ENCODE results near the gene ITSN2.

The ITSN2 gene

DNA sequence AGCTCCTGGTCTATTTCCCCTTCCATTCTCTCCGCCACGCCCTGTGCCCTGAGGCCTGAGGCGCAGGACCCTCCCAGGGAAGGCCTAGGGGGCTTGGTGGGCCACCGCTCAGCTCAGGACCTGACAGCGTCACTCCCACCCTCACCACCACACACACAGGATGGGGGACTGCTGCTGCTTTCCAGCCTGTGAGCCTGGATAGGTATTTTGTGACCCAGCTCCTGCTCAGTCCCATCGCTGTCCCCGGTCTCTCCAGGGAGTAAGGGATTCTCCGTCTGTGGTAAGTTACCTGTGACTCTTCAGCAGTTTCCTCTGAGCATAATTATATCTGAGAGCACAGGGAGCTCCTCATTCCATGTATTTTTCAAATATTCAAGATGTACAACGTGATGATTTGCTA is 169.2 kb downstream of the ITSN2 start:
- Histone ChIP-seq H3K36me3 (replicated peaks) (no peaks in the 10 kb centered on the region), H3K4me3 (ENCODE audit: low read depth, low read length) (no peak overlapping the region), H3K27me3 (replicated peaks) (no peaks in the 10 kb centered on the region), H3K27ac (no peak overlapping the region)
- in situ Hi-C loops (cut with HindIII; ENCODE audit: low pct_ligation_motif_present, low sequenced_read_pairs) = no loop called here
- DNase-seq = no peak
- TF ChIP-seq, protein P1, sequence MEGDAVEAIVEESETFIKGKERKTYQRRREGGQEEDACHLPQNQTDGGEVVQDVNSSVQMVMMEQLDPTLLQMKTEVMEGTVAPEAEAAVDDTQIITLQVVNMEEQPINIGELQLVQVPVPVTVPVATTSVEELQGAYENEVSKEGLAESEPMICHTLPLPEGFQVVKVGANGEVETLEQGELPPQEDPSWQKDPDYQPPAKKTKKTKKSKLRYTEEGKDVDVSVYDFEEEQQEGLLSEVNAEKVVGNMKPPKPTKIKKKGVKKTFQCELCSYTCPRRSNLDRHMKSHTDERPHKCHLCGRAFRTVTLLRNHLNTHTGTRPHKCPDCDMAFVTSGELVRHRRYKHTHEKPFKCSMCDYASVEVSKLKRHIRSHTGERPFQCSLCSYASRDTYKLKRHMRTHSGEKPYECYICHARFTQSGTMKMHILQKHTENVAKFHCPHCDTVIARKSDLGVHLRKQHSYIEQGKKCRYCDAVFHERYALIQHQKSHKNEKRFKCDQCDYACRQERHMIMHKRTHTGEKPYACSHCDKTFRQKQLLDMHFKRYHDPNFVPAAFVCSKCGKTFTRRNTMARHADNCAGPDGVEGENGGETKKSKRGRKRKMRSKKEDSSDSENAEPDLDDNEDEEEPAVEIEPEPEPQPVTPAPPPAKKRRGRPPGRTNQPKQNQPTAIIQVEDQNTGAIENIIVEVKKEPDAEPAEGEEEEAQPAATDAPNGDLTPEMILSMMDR (IDR thresholded peaks at IDR 0.05; ENCODE audit: low read depth, low read length, missing control alignments) = no peak

DNA sequence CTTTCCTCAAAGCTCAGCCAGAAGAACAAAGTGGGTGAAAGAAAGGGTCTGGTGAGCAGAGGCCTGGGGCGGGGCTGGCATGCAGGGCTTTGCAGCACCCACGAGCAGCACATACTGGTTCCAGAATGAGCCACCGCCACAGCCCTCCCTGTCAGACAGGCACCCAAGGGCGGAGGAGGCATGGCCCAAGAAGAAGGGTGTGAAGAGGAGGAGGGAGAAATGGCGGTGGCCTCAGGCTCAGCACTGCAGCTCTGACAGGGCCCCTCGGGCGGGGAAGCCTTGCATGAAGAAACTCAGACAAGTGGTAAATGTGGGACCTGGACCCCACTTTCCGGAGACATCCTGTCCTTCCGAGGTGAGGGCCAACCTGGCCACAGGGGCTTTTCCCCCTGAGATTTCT is 169.8 kb downstream of the ITSN2 start:
- in situ Hi-C loops (cut with HindIII; ENCODE audit: low pct_ligation_motif_present, low sequenced_read_pairs) = no loop called here
- H3K4me3 ChIP-seq (ENCODE audit: low read depth, low read length) = no peak overlapping the region

DNA sequence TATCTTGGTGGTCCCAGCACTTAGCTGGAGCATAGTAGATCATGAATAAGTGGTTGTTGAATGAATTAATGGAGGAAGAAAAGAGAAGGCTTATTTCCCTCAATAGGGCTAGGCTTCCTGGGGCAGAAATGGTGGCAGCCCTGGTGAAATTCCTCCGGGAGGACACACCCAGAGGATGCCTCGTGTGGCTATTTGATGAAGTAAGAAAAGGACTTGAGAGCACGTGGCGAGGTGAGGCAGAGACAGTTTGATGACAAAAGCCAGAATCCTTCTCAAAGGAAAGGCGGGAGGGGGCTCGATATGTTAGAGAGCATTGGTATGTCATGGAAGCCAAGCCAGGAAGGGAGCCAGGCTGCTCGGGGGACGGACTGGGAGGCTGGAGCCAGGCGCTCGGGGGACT is 170.8 kb downstream of the ITSN2 start:
- Histone ChIP-seq H3K36me3 (replicated peaks) (no peaks in the 10 kb centered on the region), H3K27me3 (replicated peaks) (no peaks in the 10 kb centered on the region), H3K27ac (no peak overlapping the region), H3K4me3 (ENCODE audit: low read depth, low read length) (no peak overlapping the region)
- in situ Hi-C loops (cut with HindIII; ENCODE audit: low pct_ligation_motif_present, low sequenced_read_pairs) = no loop called here
- TF ChIP-seq, protein P1 (IDR thresholded peaks at IDR 0.05; ENCODE audit: low read depth, low read length, missing control alignments) = no peak
- no peak for DNase-seq

More for the DNA sequence above, 169.8 kb downstream of the ITSN2 start:
- TF ChIP-seq, protein P1 (IDR thresholded peaks at IDR 0.05; ENCODE audit: low read depth, low read length, missing control alignments) = no peak
- Histone ChIP-seq H3K36me3 (replicated peaks) (no peaks in the 10 kb centered on the region), H3K27me3 (replicated peaks) (no peaks in the 10 kb centered on the region), H3K27ac (no peak overlapping the region)
- no peak for DNase-seq

DNA sequence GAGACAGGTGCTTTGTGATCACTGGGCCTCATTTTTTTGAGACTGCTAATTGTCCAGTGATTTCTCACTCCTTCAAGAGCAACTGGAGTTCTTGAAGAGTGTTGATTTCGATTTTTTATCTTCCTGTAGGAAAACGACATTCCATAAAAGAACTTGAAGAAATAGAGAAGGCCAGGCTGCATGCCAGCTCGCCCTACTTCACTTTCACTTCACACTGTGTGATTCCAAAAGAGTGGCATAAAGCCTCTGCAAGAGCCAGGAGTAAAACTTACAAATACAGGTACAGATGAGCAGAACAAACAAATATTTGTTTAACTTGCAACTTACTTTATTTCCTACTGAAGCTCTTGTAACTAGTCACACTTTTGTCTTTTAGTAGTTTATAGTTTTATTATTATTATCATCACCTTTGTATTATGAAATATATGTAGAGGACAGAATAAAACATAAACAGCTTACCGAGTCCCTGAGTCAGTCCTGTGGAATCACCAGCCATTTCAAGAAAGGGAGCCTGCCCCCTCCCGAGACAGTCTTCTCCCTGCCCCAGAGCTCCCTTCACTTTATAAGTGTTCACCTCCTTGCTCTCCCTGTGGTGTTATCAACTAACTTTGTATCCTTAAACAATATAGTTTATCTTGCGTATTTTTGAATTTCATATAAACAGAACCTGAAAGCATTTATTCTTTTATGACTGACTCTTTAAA is 176.8 kb downstream of the ITSN2 start:
- Histone ChIP-seq H3K4me3 (ENCODE audit: low read depth, low read length) (no peak overlapping the region), H3K27ac (no peak overlapping the region), H3K36me3 (replicated peaks) (no peaks in the 10 kb centered on the region), H3K27me3 (replicated peaks) (no peaks in the 10 kb centered on the region)
- TF ChIP-seq, protein P1 (IDR thresholded peaks at IDR 0.05; ENCODE audit: low read depth, low read length, missing control alignments) = no peak
- DNase-seq = no peak
- in situ Hi-C loops (cut with HindIII; ENCODE audit: low pct_ligation_motif_present, low sequenced_read_pairs) = no loop called here

DNA sequence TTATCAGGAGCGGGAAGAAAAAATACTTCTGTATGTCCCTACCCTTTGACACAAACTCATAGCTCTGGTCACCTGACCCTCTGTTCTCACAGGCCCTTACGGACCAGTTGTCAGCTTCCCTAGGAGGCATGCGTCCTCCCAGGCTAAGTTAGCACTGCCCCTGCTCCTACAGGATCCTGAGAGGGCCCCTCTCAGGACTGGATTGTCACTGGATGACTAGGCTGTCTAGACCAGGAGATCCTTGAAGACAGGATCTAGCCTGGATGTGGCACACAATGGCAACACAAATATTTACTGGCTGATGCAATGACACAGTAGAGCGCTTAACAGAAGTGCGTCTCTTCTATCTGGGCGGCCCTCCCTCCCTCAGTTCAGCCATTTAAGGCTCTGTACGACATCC is 177.8 kb downstream of the ITSN2 start:
- in situ Hi-C loops (cut with HindIII; ENCODE audit: low pct_ligation_motif_present, low sequenced_read_pairs) = no loop called here
- no peak for DNase-seq

More for the DNA sequence above, 177.8 kb downstream of the ITSN2 start:
- no peak overlapping the region for H3K27ac ChIP-seq
- H3K27me3 ChIP-seq (replicated peaks) = no peaks in the 10 kb centered on the region
- H3K36me3 ChIP-seq (replicated peaks) = no peaks in the 10 kb centered on the region
- H3K4me3 ChIP-seq (ENCODE audit: low read depth, low read length) = no peak overlapping the region
- TF ChIP-seq, protein P1 (IDR thresholded peaks at IDR 0.05; ENCODE audit: low read depth, low read length, missing control alignments) = no peak
